Measurements from ENCODE around the gene LRP1. TPM values are rescaled to one million over a fixed set of nuclear protein-coding genes. Genes with fewer than 3 reads are reported as not detected.

LRP1 gene
- total and polyA plus RNA-seq, 2 of the 4 experiments (the other 2 are of a cell fraction) = 73.1 to 142 TPM

- no peak overlapping the region for H2BK120ac ChIP-seq (ENCODE audit: low read depth, low read length)
- no peak overlapping the region for H2AFZ ChIP-seq (replicated peaks; ENCODE audit: low read length, poor library complexity)
- H2BK15ac ChIP-seq (ENCODE audit: low read depth, low read length) = no peak overlapping the region
- no peaks in the 10 kb centered on the region for H3K27me3 ChIP-seq (ENCODE audit: control insufficient read depth, insufficient read depth, low read length)
- H3K14ac ChIP-seq (replicated peaks; ENCODE audit: low read depth, low read length) = no peak overlapping the region
- no peak overlapping the region for H2BK20ac ChIP-seq (ENCODE audit: low read depth, low read length)
- no peak overlapping the region for H3K4ac ChIP-seq (ENCODE audit: low read depth, low read length)
- H3K18ac ChIP-seq (ENCODE audit: low read depth, low read length) = no peak overlapping the region
- POLR2A ChIA-PET (ENCODE audit: unreplicated experiment) = no interaction called here
- H3K9ac ChIP-seq (ENCODE audit: low read depth, low read length) = no peak overlapping the region
- peaks cover 44 to 87% of the 10 kb centered on the region in 2 experiments for H3K79me1 ChIP-seq (ENCODE audit: low read depth in 1 of 2, low read length in 2 of 2)
- no peak overlapping the region for H4K5ac ChIP-seq (ENCODE audit: low read depth, low read length)
- no TSS peak for BruUV-seq (replicated peaks)
- dilution Hi-C loops (cut with HindIII; ENCODE audit: low sequenced_read_pairs, unreplicated experiment) = no loop called here
- ATAC-seq (ENCODE audit: low read depth) = no peak
- H3K56ac ChIP-seq (ENCODE audit: extremely low read depth, insufficient read depth, low read length) = no peak overlapping the region
- no peak overlapping the region for H3K4me3 ChIP-seq (ENCODE audit: insufficient read depth, low read depth, low read length)
- TF ChIP-seq CEBPB (IDR thresholded peaks at IDR 0.05; ENCODE audit: low read depth, low read length) = no peak
- TF ChIP-seq RFX5 (IDR thresholded peaks at IDR 0.05; ENCODE audit: low read depth, low read length) = no peak
- no peak for TF ChIP-seq MAFK (IDR thresholded peaks at IDR 0.05; ENCODE audit: low read depth, low read length)
- no peak for TF ChIP-seq BHLHE40 (IDR thresholded peaks at IDR 0.05; ENCODE audit: low read depth, low read length)
- no peak for TF ChIP-seq NFE2L2 (IDR thresholded peaks at IDR 0.05; ENCODE audit: low read depth, low read length)
- no peak for TF ChIP-seq ELK1 (IDR thresholded peaks at IDR 0.05; ENCODE audit: borderline replicate concordance, low read depth, low read length)
- no peak for TF ChIP-seq CTCF (conservative IDR thresholded peaks at IDR 0.05; ENCODE audit: low read depth, low read length)
- TF ChIP-seq MXI1 (IDR thresholded peaks at IDR 0.05; ENCODE audit: borderline replicate concordance, low read depth, low read length) = no peak
- TF ChIP-seq POLR2A (IDR thresholded peaks at IDR 0.05; ENCODE audit: low read depth, low read length) = no peak
- TF ChIP-seq MAZ (IDR thresholded peaks at IDR 0.05; ENCODE audit: borderline replicate concordance, low read depth, low read length) = no peak
- TF ChIP-seq FOS (IDR thresholded peaks at IDR 0.05; ENCODE audit: low read depth, low read length) = no peak
- TF ChIP-seq SMC3 (IDR thresholded peaks at IDR 0.05; ENCODE audit: low read depth, low read length) = no peak
- no peak for TF ChIP-seq RAD21 (IDR thresholded peaks at IDR 0.05; ENCODE audit: low read length)
- no peak for TF ChIP-seq CHD1 (IDR thresholded peaks at IDR 0.05; ENCODE audit: low read depth, low read length)
- TF ChIP-seq RCOR1 (IDR thresholded peaks at IDR 0.05; ENCODE audit: insufficient replicate concordance, low read length) = no peak
- no peak for TF ChIP-seq USF2 (IDR thresholded peaks at IDR 0.05; ENCODE audit: low read depth, low read length)
- WGBS, 2 experiments (ENCODE audit: extremely low coverage in 2 of 2, insufficient read length in 1 of 2) = 53% methylated on average over 2 of the region's 4 CpGs; no CpG with 5 or more reads in 1 of the 2 experiments
- CTCF ChIA-PET = no interaction called here
- H3K36me3 ChIP-seq (ENCODE audit: control insufficient read depth, insufficient read depth, low read length) = peaks cover 92% of the 10 kb centered on the region
- no peak overlapping the region for H2BK5ac ChIP-seq (ENCODE audit: low read depth, low read length, poor library complexity, severe bottlenecking)
- no peak overlapping the region; the same call in 1 of the 2 replicates for H3K27ac ChIP-seq (ENCODE audit: insufficient read depth, low read length)
- H3K9me3 ChIP-seq (ENCODE audit: control insufficient read depth, insufficient read depth, low read length) = no peaks in the 10 kb centered on the region
- H3K4me2 ChIP-seq (ENCODE audit: low read depth, low read length) = no peak overlapping the region
- H3K23ac ChIP-seq (ENCODE audit: low read depth, low read length) = no peak overlapping the region
- DNase-seq = no peak
- H3K4me1 ChIP-seq (ENCODE audit: control insufficient read depth, insufficient read depth, low read length) = no peaks in the 10 kb centered on the region; the same call in 1 of the 2 replicates
- no peak overlapping the region for H2AK5ac ChIP-seq (ENCODE audit: low read depth, low read length)
- H3K9me1 ChIP-seq (ENCODE audit: insufficient read depth, low read length) = peaks cover 15% of the 10 kb centered on the region
- no peak overlapping the region for H2AK9ac ChIP-seq (replicated peaks; ENCODE audit: low read depth, low read length, poor library complexity)
- H4K20me1 ChIP-seq (ENCODE audit: insufficient read depth, low read length) = peaks cover 43% of the 10 kb centered on the region
- intact Hi-C loops (cut with micrococcal nuclease) = no loop called here
- H4K8ac ChIP-seq (ENCODE audit: low read depth in 2 of 2, low read length in 2 of 2) = no peak overlapping the region
- in situ Hi-C loops (cut with MboI; ENCODE audit: low sequenced_read_pairs) = no loop called here
- no peak overlapping the region for H4K91ac ChIP-seq (ENCODE audit: insufficient read depth, low read depth, low read length)
Observed at GRCh38 chr12:57158665-57159064, 30.4 kb downstream of the LRP1 start.

All from IMR-90 (cell line).